ENCODE data around the gene XIRP2.

GRCh38 chr2:167293172-167293781 lies 405.0 kb downstream of the XIRP2 start:
- TF ChIP-seq CTCF (conservative IDR thresholded peaks at IDR 0.05; ENCODE audit: low read depth, low read length) (no peak), USF2 (IDR thresholded peaks at IDR 0.05; ENCODE audit: low read depth, low read length) (no peak), CEBPB (IDR thresholded peaks at IDR 0.05; ENCODE audit: low read depth, low read length) (no peak), POLR2A (IDR thresholded peaks at IDR 0.05; ENCODE audit: low read depth, low read length) (no peak), CHD1 (IDR thresholded peaks at IDR 0.05; ENCODE audit: low read depth, low read length) (no peak), MAFK (IDR thresholded peaks at IDR 0.05; ENCODE audit: low read depth, low read length) (no peak), RFX5 (IDR thresholded peaks at IDR 0.05; ENCODE audit: low read depth, low read length) (no peak), RCOR1 (IDR thresholded peaks at IDR 0.05; ENCODE audit: insufficient replicate concordance, low read length) (no peak), MXI1 (IDR thresholded peaks at IDR 0.05; ENCODE audit: borderline replicate concordance, low read depth, low read length) (no peak; the same call in 1 of the 2 replicates), FOS (IDR thresholded peaks at IDR 0.05; ENCODE audit: low read depth, low read length) (no peak)
